ENCODE measurements around the gene SCFD2.

- no peak for TF ChIP-seq CTCF (conservative IDR thresholded peaks at IDR 0.05)
- no peak for TF ChIP-seq EZH2 (IDR thresholded peaks at IDR 0.05; ENCODE audit: low read depth)
Observed at GRCh38 chr4:52889778-52890520, 475.9 kb downstream of the SCFD2 start.

All from PC-9 (cell line).